CD4-positive, alpha-beta T cell treated with Interleukin-17A for 4 hours (primary cell): ENCODE results near the gene MAP3K8.

Experiments used
- DNase-seq: peaks from one replicate; pipeline ENCODE4 v3.0.0-alpha.2; 2020; ENCODE audit warnings: mixed read lengths

MAP3K8 gene

GRCh38 chr10:30433730-30434272, at the start of gene MAP3K8:
MAP3K8 (plus strand) TSS chr10:30434184; CDS start chr10:30438939, 4,755 bp downstream.
- DNase-seq = peak; percentile 85

- no peak for DNase-seq
Measured at GRCh38 chr10:30384701-30385201, 49.2 kb upstream of the MAP3K8 start.

- no peak for DNase-seq
Measured at GRCh38 chr10:30386801-30387588, 47.0 kb upstream of the MAP3K8 start.

DNA sequence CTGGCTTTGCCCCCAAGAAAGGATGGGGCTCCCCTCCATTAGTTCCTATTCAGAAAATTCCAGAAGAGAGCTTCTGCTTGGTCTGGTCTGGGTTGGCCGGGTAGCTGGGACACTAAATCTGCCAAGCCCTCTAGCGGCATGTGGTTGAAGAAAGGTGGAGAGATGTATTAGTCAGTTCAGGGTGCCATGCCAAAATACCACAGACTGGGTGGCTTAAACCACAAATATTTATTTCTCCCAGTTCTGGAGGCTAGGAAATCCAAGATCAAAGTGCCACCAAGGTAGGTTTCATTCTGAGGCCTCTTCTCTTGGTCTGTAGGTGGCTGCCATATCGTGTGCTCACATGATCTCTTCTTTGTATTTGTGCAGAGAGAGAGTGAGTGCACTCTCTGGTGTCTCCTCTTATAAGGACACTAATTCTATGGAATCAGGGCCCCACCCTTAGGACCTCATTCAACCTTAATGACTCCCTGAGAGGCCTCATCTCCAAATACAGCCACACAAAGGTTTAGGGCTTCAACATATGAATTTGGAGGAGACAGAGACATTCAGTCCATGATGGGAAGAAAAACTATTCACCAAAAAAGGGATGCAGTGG, 46.2 kb upstream of the MAP3K8 start:
- no peak for DNase-seq

- DNase-seq = no peak
Measured at GRCh38 chr10:30389543-30389942, 44.4 kb upstream of the MAP3K8 start.

DNA sequence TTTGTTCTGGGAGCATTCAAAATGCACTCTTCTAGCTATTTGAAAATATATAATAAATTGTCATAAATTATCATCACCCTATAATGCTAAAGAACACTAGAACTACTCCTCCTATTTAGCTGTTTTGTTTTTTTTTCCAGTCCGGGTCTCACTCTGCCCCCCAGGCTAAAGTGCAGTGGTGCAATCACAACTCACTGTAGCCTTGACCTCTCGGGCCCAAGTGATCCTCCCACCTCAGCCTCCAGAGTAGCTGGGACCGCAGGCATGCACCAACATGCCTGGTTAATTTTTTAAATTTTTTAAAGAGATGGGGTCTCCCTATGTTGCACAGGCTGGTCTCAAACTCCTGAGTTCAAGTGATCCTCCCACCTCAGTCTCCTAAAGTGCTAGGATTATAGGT, 43.8 kb upstream of the MAP3K8 start:
- no peak for DNase-seq

DNA sequence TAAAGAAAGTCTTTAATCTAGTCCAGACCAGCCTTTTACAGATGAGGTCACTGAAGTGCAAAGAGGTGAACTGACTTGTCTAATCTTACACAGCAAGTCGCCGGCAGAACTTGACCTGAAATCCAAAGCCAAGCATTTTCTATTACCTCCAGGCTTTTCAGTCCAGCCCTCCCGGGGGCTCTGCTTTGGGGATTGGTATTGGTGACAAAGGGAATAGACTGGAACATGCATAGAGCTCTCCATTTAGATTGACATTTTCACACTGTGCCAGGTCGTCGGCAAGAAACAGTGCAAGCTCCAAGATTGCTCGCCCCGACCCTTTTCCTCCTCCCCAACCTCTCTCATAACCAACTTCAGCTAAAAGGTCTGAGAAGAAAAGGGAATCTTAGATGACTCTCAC, 42.7 kb upstream of the MAP3K8 start:
- DNase-seq = no peak

DNA sequence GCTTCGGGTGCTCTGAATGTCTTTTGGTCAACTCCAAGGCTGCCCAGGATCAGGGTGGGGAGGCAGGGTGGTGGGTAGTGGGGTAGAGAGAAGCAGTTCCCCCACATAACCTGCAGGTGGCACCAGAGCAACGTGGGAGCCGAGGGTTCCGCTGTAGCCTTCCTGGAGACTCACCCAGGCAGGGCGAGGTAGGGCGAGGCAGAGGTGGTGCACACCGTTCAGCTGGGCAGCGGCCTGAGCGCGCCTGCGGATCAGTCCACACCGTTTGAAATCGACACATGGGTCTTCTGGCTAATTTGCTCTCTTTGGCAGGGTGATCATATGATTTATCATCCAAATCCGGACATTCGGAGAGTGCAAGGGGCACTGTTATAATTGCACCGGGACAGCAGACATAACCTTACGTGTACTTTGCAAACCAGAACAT, 41.4 kb upstream of the MAP3K8 start:
- DNase-seq = peak; percentile 82

- no peak for DNase-seq
Measured at GRCh38 chr10:30396293-30396692, 37.7 kb upstream of the MAP3K8 start.

GRCh38 chr10:30396698-30397097, 37.3 kb upstream of the MAP3K8 start:
- DNase-seq = no peak

- peak; percentile 34 for DNase-seq
Measured at GRCh38 chr10:30398193-30398592, 35.8 kb upstream of the MAP3K8 start.

DNA sequence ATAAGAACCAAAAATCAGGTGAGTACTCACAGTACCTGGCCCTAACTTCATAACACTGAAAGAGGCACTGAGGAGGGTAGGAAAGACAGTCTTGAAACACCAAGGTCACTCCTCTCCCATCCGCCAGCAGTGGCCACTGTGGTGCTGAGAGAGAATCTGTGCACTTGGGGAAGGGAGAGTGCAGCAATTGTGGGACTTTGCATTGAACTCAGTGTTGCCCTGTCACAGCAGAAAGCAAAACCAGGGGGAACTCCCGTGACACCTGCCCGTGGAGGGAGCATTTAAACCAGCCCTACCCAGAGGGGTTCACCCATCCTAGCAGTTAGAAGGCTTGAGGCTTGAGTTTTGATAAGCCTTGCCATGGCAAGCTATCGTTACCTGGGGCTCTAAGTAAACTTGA, 35.2 kb upstream of the MAP3K8 start:
- DNase-seq = no peak

DNA sequence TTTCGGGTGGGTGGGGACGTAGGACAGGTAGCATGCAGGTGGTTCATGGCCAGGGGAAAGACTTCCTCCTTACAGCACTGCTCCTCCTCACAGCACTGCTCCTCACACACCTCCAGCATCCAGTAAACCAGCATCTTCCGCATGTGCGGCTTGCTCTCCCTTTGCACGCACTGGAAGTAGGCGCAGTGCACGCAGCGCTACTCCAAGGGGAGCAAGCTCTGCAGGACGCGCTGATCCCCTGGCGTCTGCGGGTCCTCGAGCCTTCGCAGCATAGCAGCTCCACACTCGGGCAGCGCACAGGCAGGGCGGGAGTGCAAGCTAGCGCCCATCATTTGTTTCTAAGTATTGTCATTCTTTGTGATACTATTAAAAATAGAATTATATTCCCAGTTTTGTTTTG, 30.5 kb upstream of the MAP3K8 start:
- no peak for DNase-seq

DNA sequence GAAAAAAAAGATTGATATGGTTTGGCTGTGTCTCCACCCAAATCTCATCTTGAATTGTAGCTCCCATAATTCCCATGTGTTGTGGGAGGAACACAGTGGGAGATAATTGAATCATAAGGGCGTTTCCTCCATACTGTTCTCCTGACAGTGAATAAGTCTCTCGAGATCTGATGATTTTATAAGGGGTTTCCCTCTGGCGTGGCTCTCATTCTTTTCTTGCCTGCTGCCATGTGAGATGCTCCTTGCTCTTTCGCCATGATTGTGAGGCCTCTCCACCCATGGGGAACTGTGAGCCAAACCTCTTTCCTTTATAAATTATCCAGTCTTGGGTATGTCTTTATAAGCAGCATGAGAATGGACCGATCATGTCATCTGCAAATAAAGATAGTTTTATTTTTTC, 29.4 kb upstream of the MAP3K8 start:
- DNase-seq = no peak

DNA sequence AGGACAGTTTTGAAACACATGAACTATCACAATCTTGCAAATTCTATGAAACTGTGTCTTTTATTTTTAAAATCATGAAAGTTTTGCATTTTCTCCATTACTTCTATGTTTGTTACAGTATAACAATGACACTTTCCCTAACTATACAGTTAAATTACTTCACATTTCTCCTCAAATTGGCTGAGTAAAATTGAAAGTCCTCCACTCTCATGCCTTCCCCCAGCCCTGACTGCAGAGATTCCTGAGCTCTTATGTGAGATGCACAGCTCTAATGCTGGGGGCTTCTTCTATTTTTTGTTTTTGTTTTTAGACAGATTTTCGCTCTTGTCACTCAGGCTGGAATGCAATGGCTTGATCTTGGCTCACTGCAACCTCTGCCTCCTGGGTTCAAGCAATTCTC, 22.7 kb upstream of the MAP3K8 start:
- no peak for DNase-seq

DNA sequence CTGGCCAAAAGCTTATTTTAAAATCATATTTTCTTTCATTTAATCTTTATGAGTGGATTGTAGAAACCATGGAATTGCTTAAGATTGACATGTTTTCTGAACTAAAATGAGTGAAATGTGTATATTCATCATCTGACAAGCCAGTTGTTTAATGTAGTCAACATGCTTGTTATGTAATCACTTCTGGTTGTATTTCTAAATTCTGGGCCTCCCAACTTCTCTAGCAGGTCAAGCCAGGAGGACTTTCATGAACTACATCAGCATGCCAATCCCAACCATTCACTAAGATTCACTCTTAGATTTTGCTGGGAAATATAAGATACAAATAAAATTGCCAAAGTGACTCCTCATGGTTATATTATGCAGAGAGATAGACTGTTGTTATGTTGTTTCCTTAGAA, 21.1 kb upstream of the MAP3K8 start:
- no peak for DNase-seq

GRCh38 chr10:30413996-30414576, 19.9 kb upstream of the MAP3K8 start:
- DNase-seq = peak; percentile 35

- no peak for DNase-seq
Measured at GRCh38 chr10:30415593-30415992, 18.4 kb upstream of the MAP3K8 start.

- DNase-seq = no peak
Measured at GRCh38 chr10:30417301-30417700, 16.7 kb upstream of the MAP3K8 start.

- DNase-seq = no peak
Measured at GRCh38 chr10:30420266-30420665, 13.7 kb upstream of the MAP3K8 start.

DNA sequence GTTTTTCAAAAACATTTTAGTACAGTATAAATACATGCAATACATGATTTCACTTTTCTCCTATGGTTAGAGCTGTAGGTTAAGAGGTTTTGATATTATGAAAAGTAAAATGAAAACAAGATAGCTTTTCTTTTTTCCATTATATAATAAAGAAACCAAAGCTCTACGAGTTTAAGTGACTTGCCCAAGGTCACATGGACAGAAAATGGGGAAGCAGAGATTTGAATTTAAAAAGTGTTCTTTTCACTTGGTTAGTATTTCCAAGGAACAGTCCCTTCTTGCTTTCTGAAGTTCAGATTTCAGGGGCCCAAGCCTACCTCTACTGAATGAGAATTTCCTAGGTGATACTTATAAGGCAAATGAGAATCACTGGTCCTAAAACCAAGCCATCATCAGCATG, 13.2 kb upstream of the MAP3K8 start:
- no peak for DNase-seq

DNA sequence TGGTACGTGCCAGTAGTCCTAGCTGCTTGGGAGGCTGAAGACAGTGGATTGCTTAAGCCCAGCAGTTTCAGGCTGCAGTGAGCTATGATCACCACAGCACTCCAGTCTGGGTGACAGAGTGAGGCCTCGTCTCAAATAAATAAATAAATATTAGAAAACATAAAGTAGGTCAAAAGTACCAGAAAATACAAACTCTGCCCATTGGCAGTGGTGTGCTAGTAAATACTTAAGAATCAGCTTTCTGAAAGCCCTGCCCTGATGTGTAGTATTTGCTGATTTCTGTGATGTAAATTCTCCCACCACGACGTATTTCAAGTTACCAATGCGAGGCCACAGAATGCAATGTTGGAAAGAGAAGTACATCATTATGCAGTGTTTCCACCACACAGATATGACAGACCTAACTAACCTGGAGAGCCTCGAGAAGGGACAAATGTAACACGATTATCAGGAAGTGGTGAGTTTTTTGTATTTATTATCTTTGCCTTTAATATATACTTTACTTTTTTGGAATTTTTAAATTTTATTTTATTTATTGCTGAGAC, 11.8 kb upstream of the MAP3K8 start:
- no peak for DNase-seq

DNA sequence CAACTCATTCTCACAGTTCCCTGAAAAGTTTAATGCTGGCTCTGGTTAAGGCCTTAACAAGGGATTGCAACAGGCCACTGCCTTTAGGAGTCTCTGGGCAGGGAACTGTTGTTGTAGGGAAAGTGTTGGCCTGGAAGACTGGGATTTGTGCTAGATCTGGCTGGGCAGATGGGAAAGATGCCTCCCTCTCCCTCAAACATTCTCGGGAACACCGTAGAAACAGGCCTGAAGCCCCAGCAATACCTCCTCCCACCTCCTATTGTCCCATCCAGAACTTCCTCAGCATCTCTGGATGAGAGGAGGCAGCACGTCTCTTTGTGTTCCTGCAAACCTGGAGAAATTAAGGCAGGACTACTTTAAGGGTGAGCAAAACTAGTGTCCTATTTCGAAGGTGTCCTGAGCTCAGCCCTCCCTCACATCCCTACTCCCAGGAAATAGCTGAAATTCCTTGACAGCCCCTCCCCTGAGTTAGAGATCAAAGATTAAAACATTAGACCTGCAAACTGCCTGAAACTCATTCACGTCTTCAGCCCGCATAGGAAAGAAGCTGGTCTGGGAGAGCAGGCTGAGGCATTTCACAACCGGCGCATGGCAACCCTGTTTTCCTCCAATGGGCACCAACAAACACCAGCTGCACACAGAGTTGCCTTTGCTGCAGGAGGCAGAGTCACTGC, 10.9 kb upstream of the MAP3K8 start:
- no peak for DNase-seq
